HepG2 (cell line): ENCODE results near the gene SEC14L5. TPM values are rescaled to one million over a fixed set of nuclear protein-coding genes. Genes with fewer than 3 reads are reported as not detected.

ENCODE experiments used
- ATAC-seq: fragments of 200-7000 bp; cut with Tn5 transposase; 3 replicates; pipeline ENCODE4 v1.9.1; 2020; ENCODE audit warnings: mild to moderate bottlenecking, moderate library complexity
- BruUV-seq: library from RNA; stranded (reverse); fragments of 400-500 nt; replicated peaks from 2 replicates; lab custom pipeline; 2021; lab: Mats Ljungman, UMichigan
- CTCF ChIA-PET: fragments of 300-600 bp; formaldehyde crosslinking; extraction: SDS; loops from one replicate; lab custom pipeline; 2021; ENCODE audit warnings: low total read pairs, inconsistent platforms, low intra/inter-chr PET ratio; lab: Yijun Ruan, JAX
- POLR2A ChIA-PET: fragments of 350-600 bp; sonication (Branson Sonifier 250); formaldehyde crosslinking; loops from one replicate; lab custom pipeline; 2020; ENCODE audit warnings: antibody characterized with exemption, inconsistent platforms; lab: Yijun Ruan, JAX
- DNase-seq: peaks from one replicate; pipeline ENCODE4 v3.0.0-alpha.2; 2015; ENCODE audit warnings: low spot score
- FAIRE-seq: peaks from 3 replicates; lab custom pipeline; 2011; peaks lifted over from hg19 to GRCh38; lab: Jason Lieb, UNC
- H2AFZ ChIP-seq: one replicate; pipeline ENCODE4 v1.6.1; 2011; ENCODE audit warnings: low read length, inconsistent platforms
- H3K27ac ChIP-seq: fragments of 300-600 bp; 3 replicates; pipeline ENCODE4 v1.8.0; 2011; ENCODE audit warnings: mixed run types, mild to moderate bottlenecking, mixed read lengths, low read length, inconsistent platforms; ENCODE audit not compliant: insufficient read depth; ENCODE audit errors: extremely low read length
- H3K27me3 ChIP-seq, 2 experiments: fragments of 200-600 bp in 1 of 2; 2 replicates in 1 of 2; 3 replicates in 1 of 2; pipeline versions ENCODE4 v1.6.0 to v1.8.0; 2011; ENCODE audit warnings: low read length in 2 of 2, mild to moderate bottlenecking in 2 of 2, moderate library complexity in 2 of 2, inconsistent platforms in 1 of 2; ENCODE audit not compliant: insufficient read depth in 2 of 2, control insufficient read depth in 1 of 2
- H3K36me3 ChIP-seq, 2 experiments: fragments of 200-600 bp in 1 of 2; replicated peaks in 1 of 2; 2 replicates in 1 of 2; 3 replicates in 1 of 2; pipeline versions ENCODE4 v1.5.1 to v1.8.0; 2011; ENCODE audit warnings: low read length in 2 of 2, inconsistent platforms in 1 of 2; ENCODE audit not compliant: insufficient read depth in 2 of 2, control insufficient read depth in 1 of 2
- H3K4me1 ChIP-seq: 2 replicates; pipeline ENCODE4 v1.5.1; 2012; ENCODE audit warnings: low read length, inconsistent platforms; ENCODE audit not compliant: insufficient read depth
- H3K4me2 ChIP-seq: 2 replicates; pipeline ENCODE4 v1.6.0; 2011; ENCODE audit warnings: low read depth, low read length, inconsistent platforms
- H3K4me3 ChIP-seq, 3 experiments: fragments of 200-600 bp in 1 of 3; sonication (generic), shearing (Covaris generic) in 1 of 3; replicated peaks in 1 of 3; 2 replicates each; pipeline ENCODE4 v1.5.1; 2011 to 2016; ENCODE audit warnings: low read length in 3 of 3, inconsistent platforms in 2 of 3, low read depth in 2 of 3, mild to moderate bottlenecking in 2 of 3, control low read depth in 1 of 3, mixed read lengths in 1 of 3; ENCODE audit not compliant: insufficient read depth in 1 of 3
- H3K79me2 ChIP-seq: one replicate; pipeline ENCODE4 v1.6.1; 2011; ENCODE audit warnings: low read length, inconsistent platforms; ENCODE audit not compliant: insufficient read depth
- H3K9ac ChIP-seq: 2 replicates; pipeline ENCODE4 v1.6.0; 2011; ENCODE audit warnings: mild to moderate bottlenecking, low read depth, low read length, inconsistent platforms; ENCODE audit not compliant: insufficient read depth
- H3K9me3 ChIP-seq: 2 replicates; pipeline ENCODE4 v1.5.1; 2012; ENCODE audit warnings: mild to moderate bottlenecking, low read length
- H4K20me1 ChIP-seq: 2 replicates; pipeline ENCODE4 v1.6.0; 2011; ENCODE audit warnings: inconsistent platforms, mild to moderate bottlenecking, low read length, moderate library complexity; ENCODE audit not compliant: insufficient read depth
- FOXP1 ChIP-seq, 2 experiments: fragments of 450-650 bp in 1 of 2; IDR thresholded peaks; 2 replicates each; pipeline ENCODE4 v1.6.1; 2017 to 2018; ENCODE audit warnings: antibody characterized with exemption in 1 of 2
- GATA4 ChIP-seq: sonication (generic); IDR thresholded peaks from 2 replicates; pipeline ENCODE4 v1.6.1; 2016; ENCODE audit warnings: antibody characterized with exemption, low read depth, borderline replicate concordance
- NFATC3 ChIP-seq: sonication (generic); formaldehyde crosslinking; IDR thresholded peaks from 2 replicates; pipeline ENCODE4 v1.5.1; 2020; ENCODE audit warnings: mild to moderate bottlenecking, missing genetic modification reagents
- RCOR2 ChIP-seq: IDR thresholded peaks from 2 replicates; pipeline ENCODE4 v1.6.1; 2016; ENCODE audit warnings: missing biosample characterization, missing genetic modification reagents
- SMAD1 ChIP-seq: sonication (generic); formaldehyde crosslinking; IDR thresholded peaks from 2 replicates; pipeline ENCODE4 v1.4.0; 2020; ENCODE audit warnings: missing genetic modification reagents, low read depth, mild to moderate bottlenecking, borderline replicate concordance
- ZNF367 ChIP-seq: sonication (generic); formaldehyde crosslinking; IDR thresholded peaks from 2 replicates; pipeline ENCODE4 v1.4.0; 2020; ENCODE audit warnings: missing genetic modification reagents, borderline replicate concordance
- ZNF674 ChIP-seq: sonication (generic); formaldehyde crosslinking; IDR thresholded peaks from 2 replicates; pipeline ENCODE4 v1.5.0; 2020; ENCODE audit warnings: low read depth, mild to moderate bottlenecking, missing genetic modification reagents
- ZNF768 ChIP-seq: sonication (generic); formaldehyde crosslinking; IDR thresholded peaks from 2 replicates; pipeline ENCODE4 v1.4.0; 2020; ENCODE audit warnings: missing genetic modification reagents
- ZSCAN21 ChIP-seq: sonication (generic); formaldehyde crosslinking; IDR thresholded peaks from 2 replicates; pipeline ENCODE4 v1.8.0; 2022; ENCODE audit warnings: mild to moderate bottlenecking, missing genetic modification reagents, moderate library complexity, borderline replicate concordance
- WGBS: methylation state at CpG from one replicate; pipeline ENCODE4 v1.1.6; 2017; ENCODE audit warnings: low lambda C conversion rate; 5-methylcytosine and 5-hydroxymethylcytosine counted together
- in situ Hi-C: cut with HindIII; loops from 2 replicates; pipeline ENCODE4 v1.10.0; 2017; ENCODE audit warnings: low pct_unique_long_range_greater_than_20kb; ENCODE audit not compliant: extremely low pct_ligation_motif_present
- intact Hi-C: fragments of 100-400 bp; cut with micrococcal nuclease; formaldehyde crosslinking; loops from one replicate; pipeline ENCODE4 v1.10.0; 2022; ENCODE audit not compliant: unreplicated experiment
- polyA plus RNA-seq, 8 experiments: library from polyadenylated mRNA; depleted of rRNA in 3 of 8; stranded (reverse) in 7 of 8; unstranded in 1 of 8; fragments of >200 nt; fragmentation: Illumina TruSeq in 4 of 8; extraction: Trizol in 4 of 8; gene quantifications; 2 replicates each; pipeline versions ENCODE4 v1.2.1 to v1.2.3, GENCODE V29; 2011 to 2016; ENCODE audit warnings: low read depth in 4 of 8, missing spikeins in 1 of 8, mixed read lengths in 1 of 8; ENCODE audit not compliant: insufficient read depth in 1 of 8
- total RNA-seq, 5 experiments: library from RNA; depleted of rRNA; stranded (reverse); fragments of >200 nt; fragmentation: Illumina TruSeq; extraction: Trizol; gene quantifications; 2 replicates each; pipeline ENCODE4 v1.2.3, GENCODE V29; 2016; ENCODE audit warnings: low read depth in 1 of 5
- TF ChIP-seq, protein P1 (sequence below): sonication (generic); formaldehyde crosslinking; conservative IDR thresholded peaks from 2 replicates; pipeline ENCODE4 v1.8.0; 2022; ENCODE audit warnings: mild to moderate bottlenecking, moderate library complexity, missing genetic modification reagents
- TF ChIP-seq, protein P2 (sequence below): sonication (generic); formaldehyde crosslinking; IDR thresholded peaks from 2 replicates; pipeline ENCODE4 v1.8.1; 2023; ENCODE audit warnings: mild to moderate bottlenecking, missing genetic modification reagents
- TF ChIP-seq, protein P3 (sequence below): sonication (generic); formaldehyde crosslinking; IDR thresholded peaks from 2 replicates; pipeline ENCODE4 v1.4.0; 2020; ENCODE audit warnings: mild to moderate bottlenecking, missing genetic modification reagents

The SEC14L5 gene
- total and polyA plus RNA-seq, 2 of the 13 experiments (the other 11 are each of a cell fraction or from before 2014, with no cell fraction given): 0.40 to 0.42 TPM

DNA sequence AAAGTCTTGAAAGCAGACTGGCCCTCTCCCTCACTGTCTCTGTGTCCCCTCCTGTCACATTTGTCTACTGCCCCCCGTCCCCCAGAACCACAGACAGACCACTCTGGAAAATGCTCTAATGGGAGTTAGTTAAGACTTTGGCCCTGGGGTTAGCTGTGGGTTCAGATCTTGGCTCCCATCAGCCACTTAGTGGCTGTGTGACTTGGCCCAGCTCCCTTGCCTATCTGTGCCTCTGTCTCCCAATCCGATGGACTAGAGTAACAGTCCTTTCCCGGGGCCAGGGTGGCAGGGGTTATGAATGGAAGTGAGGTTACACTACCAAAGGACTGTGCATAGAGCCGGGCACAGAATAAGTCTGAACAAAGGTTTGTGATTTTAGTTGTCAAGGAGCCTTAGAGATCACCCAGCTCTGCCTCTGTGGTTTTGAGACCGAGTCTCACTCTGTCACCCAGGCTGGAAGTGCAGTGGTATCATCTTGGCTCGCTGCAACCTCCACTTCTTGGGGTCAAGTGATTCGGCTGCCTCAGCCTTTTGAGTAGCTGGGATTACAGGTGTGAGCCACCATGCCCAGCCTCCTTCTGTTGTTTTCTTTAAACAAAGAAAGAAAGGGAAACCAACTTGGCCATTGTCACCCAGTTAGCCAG is 44.9 kb upstream of the SEC14L5 start:
- FAIRE-seq (no peak), ATAC-seq (no peak)

DNA sequence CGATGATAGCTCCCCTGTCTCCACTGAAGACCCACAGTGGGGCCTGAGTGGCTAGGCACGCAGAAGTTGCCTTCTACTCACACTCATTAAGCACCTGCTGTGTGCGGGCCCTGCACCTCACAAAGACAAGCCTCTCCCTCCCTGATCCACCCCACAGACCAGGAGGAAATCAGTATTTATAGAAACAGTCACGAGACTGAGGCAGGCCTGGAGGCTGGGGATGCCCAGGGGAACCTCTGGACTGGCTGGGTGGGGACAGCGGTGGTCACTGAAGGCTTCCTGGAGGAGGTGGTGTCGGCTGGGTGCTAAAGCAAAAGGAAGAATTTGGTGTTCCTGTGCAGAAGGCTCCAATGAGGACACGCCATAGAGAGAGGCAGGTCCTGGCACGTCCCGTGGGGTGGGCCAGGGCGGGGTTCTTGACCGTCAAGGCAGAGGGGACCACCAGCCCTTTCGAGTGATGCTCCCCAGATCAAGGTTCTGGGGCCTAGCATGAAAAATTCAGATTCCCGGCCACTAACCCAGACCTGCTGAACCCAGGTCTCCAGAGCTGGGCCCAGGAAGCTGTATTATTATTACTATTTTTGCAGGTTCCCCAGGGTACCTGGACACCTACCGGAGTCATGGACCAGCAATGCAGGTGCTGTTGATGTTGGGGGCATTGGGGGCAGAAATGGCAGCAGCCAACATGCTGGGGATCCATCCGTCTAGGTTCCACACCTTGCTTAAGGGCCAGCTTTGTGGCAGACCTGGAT is 44.2 kb upstream of the SEC14L5 start:
- TF ChIP-seq SMAD1 (no peak), ZSCAN21 (no peak), FOXP1 (IDR thresholded peaks at IDR 0.05) (no peak), FOXP1 (CRISPR knock-in tag; IDR thresholded peaks at IDR 0.05) (no peak), ZNF674 (CRISPR knock-in tag) (no peak), GATA4 (no peak), ZNF367 (CRISPR knock-in tag) (no peak), RCOR2 (CRISPR knock-in tag) (no peak)
- TF ChIP-seq, protein P1, sequence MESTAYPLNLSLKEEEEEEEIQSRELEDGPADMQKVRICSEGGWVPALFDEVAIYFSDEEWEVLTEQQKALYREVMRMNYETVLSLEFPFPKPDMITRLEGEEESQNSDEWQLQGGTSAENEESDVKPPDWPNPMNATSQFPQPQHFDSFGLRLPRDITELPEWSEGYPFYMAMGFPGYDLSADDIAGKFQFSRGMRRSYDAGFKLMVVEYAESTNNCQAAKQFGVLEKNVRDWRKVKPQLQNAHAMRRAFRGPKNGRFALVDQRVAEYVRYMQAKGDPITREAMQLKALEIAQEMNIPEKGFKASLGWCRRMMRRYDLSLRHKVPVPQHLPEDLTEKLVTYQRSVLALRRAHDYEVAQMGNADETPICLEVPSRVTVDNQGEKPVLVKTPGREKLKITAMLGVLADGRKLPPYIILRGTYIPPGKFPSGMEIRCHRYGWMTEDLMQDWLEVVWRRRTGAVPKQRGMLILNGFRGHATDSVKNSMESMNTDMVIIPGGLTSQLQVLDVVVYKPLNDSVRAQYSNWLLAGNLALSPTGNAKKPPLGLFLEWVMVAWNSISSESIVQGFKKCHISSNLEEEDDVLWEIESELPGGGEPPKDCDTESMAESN: no peak
- TF ChIP-seq, protein P2, sequence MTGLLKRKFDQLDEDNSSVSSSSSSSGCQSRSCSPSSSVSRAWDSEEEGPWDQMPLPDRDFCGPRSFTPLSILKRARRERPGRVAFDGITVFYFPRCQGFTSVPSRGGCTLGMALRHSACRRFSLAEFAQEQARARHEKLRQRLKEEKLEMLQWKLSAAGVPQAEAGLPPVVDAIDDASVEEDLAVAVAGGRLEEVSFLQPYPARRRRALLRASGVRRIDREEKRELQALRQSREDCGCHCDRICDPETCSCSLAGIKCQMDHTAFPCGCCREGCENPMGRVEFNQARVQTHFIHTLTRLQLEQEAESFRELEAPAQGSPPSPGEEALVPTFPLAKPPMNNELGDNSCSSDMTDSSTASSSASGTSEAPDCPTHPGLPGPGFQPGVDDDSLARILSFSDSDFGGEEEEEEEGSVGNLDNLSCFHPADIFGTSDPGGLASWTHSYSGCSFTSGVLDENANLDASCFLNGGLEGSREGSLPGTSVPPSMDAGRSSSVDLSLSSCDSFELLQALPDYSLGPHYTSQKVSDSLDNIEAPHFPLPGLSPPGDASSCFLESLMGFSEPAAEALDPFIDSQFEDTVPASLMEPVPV (CRISPR knock-in tag): no peak
- TF ChIP-seq, protein P3, sequence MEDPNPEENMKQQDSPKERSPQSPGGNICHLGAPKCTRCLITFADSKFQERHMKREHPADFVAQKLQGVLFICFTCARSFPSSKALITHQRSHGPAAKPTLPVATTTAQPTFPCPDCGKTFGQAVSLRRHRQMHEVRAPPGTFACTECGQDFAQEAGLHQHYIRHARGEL (CRISPR knock-in tag): no peak
- no peak overlapping the region for H3K4me3 ChIP-seq
- ATAC-seq: no peak
- FAIRE-seq: no peak
- H3K79me2 ChIP-seq: no peaks in the 10 kb centered on the region
- no TSS peak for BruUV-seq
- no peak overlapping the region for H3K27ac ChIP-seq
- H3K9me3 ChIP-seq: no peaks in the 10 kb centered on the region
- no peaks in the 10 kb centered on the region for H3K27me3 ChIP-seq
- no peaks in the 10 kb centered on the region for H3K36me3 ChIP-seq
- H3K4me2 ChIP-seq: no peak overlapping the region
- H4K20me1 ChIP-seq: no peaks in the 10 kb centered on the region
- intact Hi-C loops: loop anchor here (5.0 kb wide), 1 partner anchor 33 kb away; no protein-coding TSS in a partner anchor
- no peak for DNase-seq
- H2AFZ ChIP-seq: no peak overlapping the region
- peaks cover 55% of the 10 kb centered on the region for H3K4me1 ChIP-seq
- H3K9ac ChIP-seq: no peak overlapping the region
- 87% methylated on average over 15 of the region's 15 CpGs for WGBS
- in situ Hi-C loops: no loop called here
- CTCF ChIA-PET: no interaction called here
- POLR2A ChIA-PET: interaction anchor here (1.5 kb wide), 1 partner anchor 35 kb away, joined by 3 read pairs; no protein-coding TSS in a partner anchor

More for the DNA sequence above, 44.9 kb upstream of the SEC14L5 start:
- no peaks in the 10 kb centered on the region for H3K9me3 ChIP-seq
- no TSS peak for BruUV-seq
- intact Hi-C loops (loop anchor here (5.0 kb wide), 1 partner anchor 34 kb away; no protein-coding TSS in a partner anchor), in situ Hi-C loops (no loop called here)
- no peaks in the 10 kb centered on the region for H3K79me2 ChIP-seq
- H3K9ac ChIP-seq: no peak overlapping the region
- POLR2A ChIA-PET: interaction anchor here (1.5 kb wide), 1 partner anchor 36 kb away, joined by 3 read pairs; no protein-coding TSS in a partner anchor
- H3K4me3 ChIP-seq: no peak overlapping the region
- H3K27ac ChIP-seq: no peak overlapping the region
- TF ChIP-seq ZNF768 (CRISPR knock-in tag) (peak; percentile 58; the same call in 1 of the 2 replicates), NFATC3 (CRISPR knock-in tag) (no peak)
- no peak overlapping the region for H2AFZ ChIP-seq
- H3K4me1 ChIP-seq: peaks cover 51% of the 10 kb centered on the region
- no peaks in the 10 kb centered on the region for H4K20me1 ChIP-seq
- no peak overlapping the region for H3K4me2 ChIP-seq
- WGBS: 72% methylated on average over 7 of the region's 7 CpGs
- CTCF ChIA-PET: no interaction called here
- no peaks in the 10 kb centered on the region for H3K36me3 ChIP-seq
- no peaks in the 10 kb centered on the region for H3K27me3 ChIP-seq
- DNase-seq: no peak
